NT2/D1 (cell line): ENCODE measurements around the gene WDFY4.

Experiments used
- SUZ12 ChIP-seq: IDR thresholded peaks from 2 replicates; pipeline ENCODE4 v1.6.1; 2011; ENCODE audit not compliant: insufficient read length, insufficient read depth; ENCODE audit errors: extremely low read depth
- YY1 ChIP-seq: IDR thresholded peaks from 2 replicates; pipeline ENCODE4 v1.6.1; 2011; ENCODE audit not compliant: insufficient read length, insufficient read depth

DNA sequence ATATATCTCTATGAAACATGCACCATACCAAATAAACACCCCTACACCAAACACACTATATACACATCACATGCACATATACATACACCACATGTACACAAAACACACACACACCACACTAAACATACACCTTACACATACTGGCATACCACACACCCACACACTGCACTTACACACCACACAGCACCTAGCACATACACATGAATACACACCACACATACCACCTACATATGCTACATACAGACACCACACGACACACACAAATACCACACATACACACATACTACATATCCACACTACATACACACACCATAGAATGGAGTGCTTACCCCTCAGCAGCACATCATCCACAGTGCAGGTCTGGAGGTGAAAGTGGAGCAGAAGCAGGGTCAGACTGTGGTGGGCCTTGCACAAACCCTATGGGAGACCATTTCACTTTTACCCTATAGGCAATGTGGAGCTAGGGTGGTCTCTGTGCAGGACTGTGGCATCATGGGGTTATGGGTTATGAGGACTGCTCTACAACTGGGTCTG is 64.6 kb downstream of the WDFY4 start:
- TF ChIP-seq SUZ12, result no peak
- TF ChIP-seq YY1, result no peak
